A673 (cell line): ENCODE data around the gene FOS.

Source experiments
- EZH2 ChIP-seq: fragments of 200-600 bp; sonication (generic); IDR thresholded peaks from 2 replicates; pipeline ENCODE4 v1.6.1; 2017; ENCODE audit warnings: borderline replicate concordance, low read depth, mild to moderate bottlenecking, mixed read lengths, antibody characterized with exemption, low read length; ENCODE audit not compliant: poor library complexity, severe bottlenecking
- TF ChIP-seq, protein P1 (sequence below): fragments of 300-800, 200-600 bp; sonication (generic); conservative IDR thresholded peaks from 2 replicates; pipeline ENCODE4 v1.5.1; 2017; ENCODE audit warnings: low read depth, mild to moderate bottlenecking, antibody characterized with exemption, low read length, moderate library complexity, mixed read lengths

DNA sequence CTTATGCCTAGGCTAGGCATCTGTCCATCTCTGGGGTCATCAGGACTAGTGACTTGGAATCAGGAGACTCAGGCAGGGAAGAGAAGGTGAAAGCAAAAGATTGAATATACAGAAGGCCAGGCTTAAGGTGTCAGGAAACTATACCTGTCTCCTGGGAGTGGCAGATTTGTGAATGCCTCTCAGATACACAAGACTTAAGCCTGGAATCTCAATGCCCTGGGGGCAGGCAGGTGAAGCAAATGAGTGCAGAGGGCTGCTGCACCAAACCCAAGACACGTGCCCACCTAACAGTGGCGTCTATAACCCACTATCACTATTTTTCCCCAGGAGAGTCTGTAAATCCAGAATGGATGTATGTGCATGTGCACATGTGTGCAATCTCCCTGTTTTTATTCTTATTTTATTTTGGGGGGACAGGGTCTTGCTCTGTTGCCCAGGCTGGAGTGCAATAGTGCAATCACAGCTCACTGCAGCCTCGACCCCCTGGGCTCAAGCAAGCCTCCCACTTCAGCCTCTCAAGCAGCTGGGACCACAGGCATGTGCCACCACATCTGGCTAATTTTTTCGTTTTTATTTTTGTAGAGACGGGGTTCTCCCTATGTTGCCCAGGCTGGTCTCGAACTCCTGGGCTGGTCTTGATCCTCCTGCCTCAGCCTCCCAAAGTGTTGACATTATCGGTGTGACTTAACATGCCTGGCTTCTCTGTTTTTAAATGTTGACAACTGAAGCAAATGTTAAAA is 31.9 kb upstream of the FOS start:
- TF ChIP-seq, protein P1, sequence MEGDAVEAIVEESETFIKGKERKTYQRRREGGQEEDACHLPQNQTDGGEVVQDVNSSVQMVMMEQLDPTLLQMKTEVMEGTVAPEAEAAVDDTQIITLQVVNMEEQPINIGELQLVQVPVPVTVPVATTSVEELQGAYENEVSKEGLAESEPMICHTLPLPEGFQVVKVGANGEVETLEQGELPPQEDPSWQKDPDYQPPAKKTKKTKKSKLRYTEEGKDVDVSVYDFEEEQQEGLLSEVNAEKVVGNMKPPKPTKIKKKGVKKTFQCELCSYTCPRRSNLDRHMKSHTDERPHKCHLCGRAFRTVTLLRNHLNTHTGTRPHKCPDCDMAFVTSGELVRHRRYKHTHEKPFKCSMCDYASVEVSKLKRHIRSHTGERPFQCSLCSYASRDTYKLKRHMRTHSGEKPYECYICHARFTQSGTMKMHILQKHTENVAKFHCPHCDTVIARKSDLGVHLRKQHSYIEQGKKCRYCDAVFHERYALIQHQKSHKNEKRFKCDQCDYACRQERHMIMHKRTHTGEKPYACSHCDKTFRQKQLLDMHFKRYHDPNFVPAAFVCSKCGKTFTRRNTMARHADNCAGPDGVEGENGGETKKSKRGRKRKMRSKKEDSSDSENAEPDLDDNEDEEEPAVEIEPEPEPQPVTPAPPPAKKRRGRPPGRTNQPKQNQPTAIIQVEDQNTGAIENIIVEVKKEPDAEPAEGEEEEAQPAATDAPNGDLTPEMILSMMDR, result no peak
- TF ChIP-seq EZH2, result no peak
